Keratinocyte (primary cell): ENCODE data around the gene SP6. TPM values are rescaled to one million over a fixed set of nuclear protein-coding genes. Genes with fewer than 3 reads are reported as not detected.

Experiments
- DNase-seq: peaks from one replicate; pipeline ENCODE4 v3.0.0-alpha.2; 2011; ENCODE audit warnings: low read depth, missing footprints, low spot score
- FAIRE-seq: peaks from 2 replicates; lab custom pipeline; 2011; peaks lifted over from hg19 to GRCh38; lab: Jason Lieb, UNC
- H2AFZ ChIP-seq: 2 replicates; pipeline ENCODE4 v1.6.0; 2012; ENCODE audit warnings: low read length, control low read depth, inconsistent platforms; ENCODE audit not compliant: control insufficient read depth
- H3K27ac ChIP-seq: 2 replicates; pipeline ENCODE4 v1.5.1; 2011; ENCODE audit warnings: low read length; ENCODE audit not compliant: control insufficient read depth, insufficient read depth
- H3K27me3 ChIP-seq: 3 replicates; pipeline ENCODE4 v1.6.0; 2011; ENCODE audit warnings: low read length; ENCODE audit not compliant: control insufficient read depth, insufficient read depth; ENCODE audit errors: extremely low read depth
- H3K36me3 ChIP-seq, 2 experiments: 2 replicates in 1 of 2; 3 replicates in 1 of 2; pipeline ENCODE4 v1.5.1; 2011; ENCODE audit warnings: low read length in 2 of 2, mild to moderate bottlenecking in 1 of 2; ENCODE audit not compliant: control insufficient read depth in 2 of 2, insufficient read depth in 2 of 2; ENCODE audit errors: extremely low read depth in 1 of 2
- H3K4me1 ChIP-seq: 3 replicates; pipeline ENCODE4 v1.5.1; 2011; ENCODE audit warnings: low read length; ENCODE audit not compliant: control insufficient read depth, insufficient read depth; ENCODE audit errors: extremely low read depth
- H3K4me2 ChIP-seq: 3 replicates; pipeline ENCODE4 v1.6.0; 2011; ENCODE audit warnings: low read depth, low read length; ENCODE audit not compliant: control insufficient read depth, insufficient read depth; ENCODE audit errors: extremely low read depth
- H3K4me3 ChIP-seq, 3 experiments: fragments of 200-600 bp in 1 of 3; sonication (generic) in 1 of 3; 2 replicates in 2 of 3; 3 replicates in 1 of 3; pipeline ENCODE4 v1.5.1; 2011 to 2016; ENCODE audit warnings: low read length in 3 of 3, mild to moderate bottlenecking in 3 of 3, control low read depth in 2 of 3, inconsistent platforms in 1 of 3, low read depth in 1 of 3, mixed read lengths in 1 of 3, mixed run types in 1 of 3, moderate library complexity in 1 of 3; ENCODE audit not compliant: control insufficient read depth in 2 of 3, insufficient read depth in 2 of 3; ENCODE audit errors: extremely low read depth in 1 of 3
- H3K79me2 ChIP-seq: 2 replicates; pipeline ENCODE4 v1.6.0; 2012; ENCODE audit warnings: low read length; ENCODE audit not compliant: control insufficient read depth, insufficient read depth
- H3K9ac ChIP-seq: 3 replicates; pipeline ENCODE4 v1.6.0; 2011; ENCODE audit warnings: low read length; ENCODE audit not compliant: control insufficient read depth, insufficient read depth; ENCODE audit errors: extremely low read depth
- H3K9me1 ChIP-seq: 3 replicates; pipeline ENCODE4 v1.6.0; 2011; ENCODE audit warnings: low read length; ENCODE audit not compliant: control insufficient read depth, insufficient read depth; ENCODE audit errors: extremely low read depth
- H3K9me3 ChIP-seq: 2 replicates; pipeline ENCODE4 v1.5.1; 2012; ENCODE audit warnings: low read depth, low read length; ENCODE audit not compliant: control insufficient read depth
- H4K20me1 ChIP-seq: 3 replicates; pipeline ENCODE4 v1.6.0; 2011; ENCODE audit warnings: low read length; ENCODE audit not compliant: control insufficient read depth, insufficient read depth; ENCODE audit errors: extremely low read depth
- EZH2 ChIP-seq: IDR thresholded peaks from one replicate; pipeline ENCODE4 v1.6.1; 2012; ENCODE audit warnings: inconsistent platforms, mild to moderate bottlenecking, low read length, moderate library complexity
- dilution Hi-C: fragments of 300-500 bp; cut with MboI; formaldehyde crosslinking; loops from one replicate; pipeline ENCODE4 v1.7.0; 2020; ENCODE audit warnings: low sequenced_read_pairs; ENCODE audit not compliant: extremely low pct_ligation_motif_present
- polyA plus RNA-seq, 5 experiments: library from polyadenylated mRNA; depleted of rRNA in 3 of 5; stranded (reverse) in 3 of 5; stranded (forward) in 1 of 5; unstranded in 1 of 5; fragments of >200 nt; gene quantifications; 1 replicate in 1 of 5; 2 replicates in 3 of 5; 3 replicates in 1 of 5; pipeline versions ENCODE4 v1.2.1 to v1.2.3, GENCODE V29; 2011 to 2012; ENCODE audit warnings: missing spikeins in 2 of 5, low read depth in 1 of 5, low replicate concordance in 1 of 5
- TF ChIP-seq, protein P1 (sequence below), 3 experiments: IDR thresholded peaks in 1 of 3; conservative IDR thresholded peaks in 1 of 3; optimal IDR thresholded peaks in 1 of 3; 2 replicates in 2 of 3; 3 replicates in 1 of 3; pipeline versions ENCODE3 to v1.5.1; 2011; ENCODE audit warnings: low read length in 3 of 3, mild to moderate bottlenecking in 3 of 3, moderate library complexity in 2 of 3, control low read depth in 1 of 3, inconsistent platforms in 1 of 3; ENCODE audit not compliant: insufficient read depth in 2 of 3; ENCODE audit errors: extremely low read depth in 1 of 3

Gene SP6
- polyA plus RNA-seq, 1 donor (not counting 4 experiments of a cell fraction or from before 2014, with no cell fraction given) = 2.0 TPM

DNA sequence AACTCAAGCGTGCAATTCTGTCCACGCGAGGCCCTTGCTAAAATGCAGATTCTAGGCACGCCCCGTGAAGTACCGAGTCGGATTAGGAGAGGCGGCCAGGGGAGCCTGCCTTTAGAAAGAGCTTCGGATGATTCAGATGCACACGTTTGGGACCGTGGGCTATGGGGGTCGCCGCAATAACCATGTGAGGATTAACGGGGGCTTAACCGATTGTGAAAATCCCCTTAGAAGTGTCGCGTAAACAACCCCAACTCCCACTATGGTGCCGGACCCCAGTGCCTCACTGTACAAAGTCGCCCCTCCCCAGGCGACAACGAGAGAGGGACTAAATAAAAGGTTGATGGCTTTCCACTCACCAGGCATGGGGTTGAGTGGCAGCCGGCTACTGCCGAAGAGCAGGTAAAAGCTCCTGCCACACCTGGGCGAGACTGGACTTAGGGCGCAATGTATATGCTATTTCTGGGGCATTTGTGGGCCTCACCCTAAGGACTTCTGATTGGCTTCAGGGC lies 44.4 kb upstream of the SP6 start:
- Histone ChIP-seq H3K36me3 (peaks cover 0 to 4% of the 10 kb centered on the region in 2 experiments), H3K27ac (peak overlapping the region; percentile 67), H4K20me1 (no peaks in the 10 kb centered on the region), H3K4me3 (peak overlapping the region; percentile 62 to 78 (median 71)), H3K4me2 (peak overlapping the region; percentile 80), H2AFZ (peak overlapping the region; percentile 52), H3K79me2 (peaks cover 9% of the 10 kb centered on the region), H3K9me1 (no peaks in the 10 kb centered on the region), H3K9ac (peak overlapping the region; percentile 81), H3K9me3 (no peaks in the 10 kb centered on the region), H3K4me1 (peaks cover 29% of the 10 kb centered on the region), H3K27me3 (no peaks in the 10 kb centered on the region)
- TF ChIP-seq, protein P1, sequence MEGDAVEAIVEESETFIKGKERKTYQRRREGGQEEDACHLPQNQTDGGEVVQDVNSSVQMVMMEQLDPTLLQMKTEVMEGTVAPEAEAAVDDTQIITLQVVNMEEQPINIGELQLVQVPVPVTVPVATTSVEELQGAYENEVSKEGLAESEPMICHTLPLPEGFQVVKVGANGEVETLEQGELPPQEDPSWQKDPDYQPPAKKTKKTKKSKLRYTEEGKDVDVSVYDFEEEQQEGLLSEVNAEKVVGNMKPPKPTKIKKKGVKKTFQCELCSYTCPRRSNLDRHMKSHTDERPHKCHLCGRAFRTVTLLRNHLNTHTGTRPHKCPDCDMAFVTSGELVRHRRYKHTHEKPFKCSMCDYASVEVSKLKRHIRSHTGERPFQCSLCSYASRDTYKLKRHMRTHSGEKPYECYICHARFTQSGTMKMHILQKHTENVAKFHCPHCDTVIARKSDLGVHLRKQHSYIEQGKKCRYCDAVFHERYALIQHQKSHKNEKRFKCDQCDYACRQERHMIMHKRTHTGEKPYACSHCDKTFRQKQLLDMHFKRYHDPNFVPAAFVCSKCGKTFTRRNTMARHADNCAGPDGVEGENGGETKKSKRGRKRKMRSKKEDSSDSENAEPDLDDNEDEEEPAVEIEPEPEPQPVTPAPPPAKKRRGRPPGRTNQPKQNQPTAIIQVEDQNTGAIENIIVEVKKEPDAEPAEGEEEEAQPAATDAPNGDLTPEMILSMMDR (optimal IDR thresholded peaks at IDR 0.05 in 1 of 3, IDR thresholded peaks at IDR 0.05 in 1 of 3, conservative IDR thresholded peaks at IDR 0.05 in 1 of 3; ENCODE audit: extremely low read depth in 1 of 3, insufficient read depth in 2 of 3, low read length in 3 of 3) = no peak
- no peak for TF ChIP-seq EZH2
- no peak for DNase-seq
- dilution Hi-C loops = no loop called here
- FAIRE-seq = no peak

DNA sequence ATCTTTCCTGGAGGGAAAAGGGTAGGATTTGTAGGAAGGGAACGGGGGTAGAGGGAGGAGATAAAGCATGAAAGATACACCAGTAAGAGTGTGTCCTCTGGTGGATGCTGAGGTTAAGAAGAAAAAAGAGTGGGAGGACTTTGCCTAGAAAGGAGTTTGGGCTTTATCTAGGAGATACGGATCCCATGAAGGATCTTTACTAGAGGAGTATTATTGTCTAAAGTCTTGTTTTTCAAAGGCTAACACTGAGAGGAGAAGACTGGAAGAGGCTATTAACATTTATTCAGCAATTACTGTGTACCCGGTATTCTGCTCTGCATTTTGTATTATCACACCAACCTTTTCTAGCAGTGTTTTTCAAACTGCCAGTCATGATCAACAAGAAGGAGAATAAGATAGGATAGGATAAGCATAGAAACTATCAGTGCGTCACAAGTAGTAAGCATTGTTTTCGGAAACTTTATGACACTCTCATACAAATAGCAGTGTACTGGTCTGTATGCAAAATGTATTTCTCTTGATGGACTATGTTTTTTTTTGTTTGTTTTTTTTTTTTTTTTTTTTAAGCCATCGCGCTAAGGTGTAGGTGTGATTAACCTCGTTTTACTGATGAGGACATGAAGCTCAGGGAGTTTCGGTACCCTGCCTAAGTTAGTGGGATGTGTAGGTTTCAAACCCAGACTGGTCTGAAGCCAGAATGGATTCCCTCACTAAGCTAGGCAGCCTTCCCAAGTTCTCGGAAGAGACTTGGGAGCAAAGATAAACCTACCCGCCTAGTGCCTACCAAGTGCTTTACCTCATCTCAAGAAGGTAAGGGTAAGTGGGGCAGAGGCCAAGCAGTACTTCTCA lies 43.8 kb upstream of the SP6 start:
- H3K4me3 ChIP-seq = peak overlapping the region; percentile 62 to 78 (median 71)
- H3K36me3 ChIP-seq = peaks cover 0 to 4% of the 10 kb centered on the region in 2 experiments
- no peaks in the 10 kb centered on the region for H3K9me1 ChIP-seq
- H3K9ac ChIP-seq = peak overlapping the region; percentile 81
- dilution Hi-C loops = no loop called here
- DNase-seq (no peak), FAIRE-seq (no peak)
- peak overlapping the region; percentile 80 for H3K4me2 ChIP-seq
- peak overlapping the region; percentile 52 for H2AFZ ChIP-seq
- no peaks in the 10 kb centered on the region for H3K9me3 ChIP-seq
- no peaks in the 10 kb centered on the region for H3K27me3 ChIP-seq
- H4K20me1 ChIP-seq = no peaks in the 10 kb centered on the region
- peaks cover 9% of the 10 kb centered on the region for H3K79me2 ChIP-seq
- no peak for TF ChIP-seq EZH2
- TF ChIP-seq, protein P1 (optimal IDR thresholded peaks at IDR 0.05 in 1 of 3, IDR thresholded peaks at IDR 0.05 in 1 of 3, conservative IDR thresholded peaks at IDR 0.05 in 1 of 3; ENCODE audit: extremely low read depth in 1 of 3, insufficient read depth in 2 of 3, low read length in 3 of 3) = peak in 1 of 3 experiments; percentile 6
- H3K27ac ChIP-seq = peak overlapping the region; percentile 67
- peaks cover 29% of the 10 kb centered on the region for H3K4me1 ChIP-seq
